Measurements from ENCODE around the gene NR5A1.

- TF ChIP-seq POLR2A (IDR thresholded peaks at IDR 0.05): no peak
- no peak for TF ChIP-seq CTCF (IDR thresholded peaks at IDR 0.05)
- TF ChIP-seq POLR2AphosphoS5 (IDR thresholded peaks at IDR 0.05): no peak
Observed at GRCh38 chr9:124477211-124477647, 30.0 kb downstream of the NR5A1 start.

Data from sigmoid colon (tissue), 4 donors.